Fibroblast of lung (primary cell): ENCODE data around the gene KCNMA1.

ENCODE experiments used
- CTCF ChIP-seq, 2 donors: IDR thresholded peaks in 1 of 2; conservative IDR thresholded peaks in 1 of 2; 1 replicate in 1 of 2; 2 replicates in 1 of 2; pipeline ENCODE4 v1.5.1; 2011 to 2012; ENCODE audit warnings: low read length in 2 of 2, control low read depth in 1 of 2, inconsistent platforms in 1 of 2, low read depth in 1 of 2, mild to moderate bottlenecking in 1 of 2
- EZH2 ChIP-seq: IDR thresholded peaks from 2 replicates; pipeline ENCODE4 v1.5.1; 2012; ENCODE audit warnings: low read length, control low read depth, mild to moderate bottlenecking; ENCODE audit errors: missing control alignments

- TF ChIP-seq CTCF (conservative IDR thresholded peaks at IDR 0.05 in 1 of 2, IDR thresholded peaks at IDR 0.05 in 1 of 2; ENCODE audit: low read depth in 1 of 2, low read length in 2 of 2) (peak; percentile 6 to 15), EZH2 (no peak)
Observed at GRCh38 chr10:77456414-77456813, 181.2 kb downstream of the KCNMA1 start.
